Measurements from ENCODE around the gene EGFL7.

Gene EGFL7

DNA sequence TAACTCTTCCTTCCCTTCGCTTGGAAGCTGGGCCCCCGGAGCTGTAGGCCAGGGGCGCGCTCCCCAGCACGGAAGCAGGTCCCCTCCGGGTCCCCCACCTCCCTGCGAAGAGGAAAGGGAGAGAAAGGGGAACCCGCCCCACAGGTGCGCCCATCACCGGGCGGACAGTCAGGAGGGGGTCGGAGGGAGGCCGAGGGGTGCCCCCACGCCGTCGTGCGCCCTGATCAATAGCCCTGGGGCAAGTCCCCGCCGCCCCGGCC lies 23.7 kb downstream of the EGFL7 start:
- Histone ChIP-seq H3K4me3 (ENCODE audit: low read depth, low read length) (peak overlapping the region; percentile 77), H3K36me3 (ENCODE audit: control insufficient read depth, insufficient read depth, low read length) (no peaks in the 10 kb centered on the region), H3K27me3 (ENCODE audit: control insufficient read depth, insufficient read depth, low read length) (no peaks in the 10 kb centered on the region; the same call in 1 of the 2 replicates), H3K27ac (ENCODE audit: low read depth, low read length) (no peak overlapping the region), H3K4me1 (ENCODE audit: control insufficient read depth, insufficient read depth, low read length) (peaks cover 13% of the 10 kb centered on the region; the same call in 1 of the 2 replicates), H3K9me3 (ENCODE audit: control insufficient read depth, insufficient read depth, low read length) (no peaks in the 10 kb centered on the region), H3K9ac (ENCODE audit: low read depth, low read length) (no peak overlapping the region; the same call in 1 of the 2 replicates)

DNA sequence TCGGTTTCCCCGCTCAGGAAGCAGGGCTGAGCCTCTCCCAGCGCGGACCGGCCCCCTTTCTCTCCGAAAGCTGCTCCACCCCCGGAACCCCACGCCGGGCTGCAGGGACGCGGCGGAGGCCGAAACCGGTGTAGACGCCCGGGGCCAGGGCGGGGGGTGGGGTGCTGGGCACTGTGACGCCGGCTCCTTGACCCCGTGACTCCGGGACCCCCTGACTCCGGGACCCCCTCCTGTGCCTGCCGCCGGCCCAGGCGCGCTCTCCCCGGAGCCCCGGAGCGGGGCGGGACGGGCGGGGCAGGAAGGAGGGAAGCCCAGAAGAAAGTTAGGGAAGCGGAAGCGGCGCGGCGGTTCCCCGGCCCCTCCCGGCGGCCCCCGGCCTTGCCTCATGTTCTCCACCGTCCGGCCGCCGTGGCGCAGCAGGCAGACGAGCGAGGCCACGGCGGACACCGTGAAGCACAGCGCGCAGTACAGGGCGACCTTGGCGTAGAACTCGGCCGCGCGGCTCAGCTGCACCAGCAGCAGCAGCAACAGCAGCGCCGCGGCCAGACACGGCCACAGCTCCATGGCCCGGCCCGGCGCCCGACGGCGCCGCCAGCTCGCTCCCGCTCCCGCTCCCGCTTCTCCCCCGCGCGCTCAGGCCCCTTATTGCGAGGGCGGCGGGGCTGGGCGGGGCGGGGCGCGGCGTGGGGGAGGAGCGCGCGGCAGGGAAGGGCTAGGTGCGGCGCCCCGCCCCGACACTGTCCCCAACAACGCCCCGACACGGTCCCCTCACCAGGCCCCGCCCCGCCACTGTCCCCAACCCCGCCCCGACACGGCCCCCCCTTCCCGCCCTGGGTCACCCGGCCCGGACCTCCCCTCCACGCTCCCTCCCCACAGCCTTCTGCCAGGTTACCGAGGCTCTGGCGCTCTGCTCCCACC lies 24.3 kb downstream of the EGFL7 start, which contains the start of gene AGPAT2:
TSS of gene AGPAT2 (minus strand) at position 664 of the 918 bp plus-strand sequence. CDS start at position 564, 100 bp downstream.
- no peaks in the 10 kb centered on the region for H3K36me3 ChIP-seq (ENCODE audit: control insufficient read depth, insufficient read depth, low read length)
- H3K4me3 ChIP-seq (ENCODE audit: low read depth, low read length): peak within 1 kb of the TSS; percentile 77
- no peak within 1 kb of the TSS for H3K27ac ChIP-seq (ENCODE audit: low read depth, low read length)
- peak within 1 kb of the TSS; percentile 51; the same call in 1 of the 2 replicates for H3K9ac ChIP-seq (ENCODE audit: low read depth, low read length)
- no peaks in the 10 kb centered on the region for H3K9me3 ChIP-seq (ENCODE audit: control insufficient read depth, insufficient read depth, low read length)
- no peaks in the 10 kb centered on the region; the same call in 1 of the 2 replicates for H3K27me3 ChIP-seq (ENCODE audit: control insufficient read depth, insufficient read depth, low read length)
- peaks cover 16% of the 10 kb centered on the region; the same call in 1 of the 2 replicates for H3K4me1 ChIP-seq (ENCODE audit: control insufficient read depth, insufficient read depth, low read length)

DNA sequence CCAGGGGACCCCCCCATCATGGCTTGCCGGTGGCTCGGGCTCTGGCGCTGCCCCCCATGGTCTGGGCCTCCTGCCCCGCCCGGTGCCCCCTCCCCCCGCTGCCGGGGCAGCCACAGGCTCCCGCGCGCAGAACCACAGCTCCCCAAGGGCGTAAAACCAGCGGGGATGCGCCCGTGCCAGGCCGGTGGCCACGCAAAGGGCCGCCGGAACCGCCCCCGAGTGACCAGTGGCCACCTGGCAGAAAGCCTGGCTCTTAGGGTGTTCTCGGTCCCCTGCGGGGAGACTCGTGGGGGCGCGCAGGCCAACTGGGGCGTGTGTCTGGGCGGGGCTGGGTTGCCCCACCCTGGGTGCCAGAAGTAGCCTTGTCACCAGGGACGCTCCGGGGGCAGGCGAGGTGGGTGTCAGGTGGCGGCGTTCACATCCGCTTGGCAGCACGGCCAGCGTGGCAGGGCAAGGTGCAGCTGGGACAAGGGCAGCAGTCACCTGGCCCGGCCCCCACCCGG lies 25.1 kb downstream of the EGFL7 start:
- Histone ChIP-seq H3K4me3 (ENCODE audit: low read depth, low read length) (peak overlapping the region; percentile 47), H3K9ac (ENCODE audit: low read depth, low read length) (no peak overlapping the region), H3K27me3 (ENCODE audit: control insufficient read depth, insufficient read depth, low read length) (no peaks in the 10 kb centered on the region; the same call in 1 of the 2 replicates)

DNA sequence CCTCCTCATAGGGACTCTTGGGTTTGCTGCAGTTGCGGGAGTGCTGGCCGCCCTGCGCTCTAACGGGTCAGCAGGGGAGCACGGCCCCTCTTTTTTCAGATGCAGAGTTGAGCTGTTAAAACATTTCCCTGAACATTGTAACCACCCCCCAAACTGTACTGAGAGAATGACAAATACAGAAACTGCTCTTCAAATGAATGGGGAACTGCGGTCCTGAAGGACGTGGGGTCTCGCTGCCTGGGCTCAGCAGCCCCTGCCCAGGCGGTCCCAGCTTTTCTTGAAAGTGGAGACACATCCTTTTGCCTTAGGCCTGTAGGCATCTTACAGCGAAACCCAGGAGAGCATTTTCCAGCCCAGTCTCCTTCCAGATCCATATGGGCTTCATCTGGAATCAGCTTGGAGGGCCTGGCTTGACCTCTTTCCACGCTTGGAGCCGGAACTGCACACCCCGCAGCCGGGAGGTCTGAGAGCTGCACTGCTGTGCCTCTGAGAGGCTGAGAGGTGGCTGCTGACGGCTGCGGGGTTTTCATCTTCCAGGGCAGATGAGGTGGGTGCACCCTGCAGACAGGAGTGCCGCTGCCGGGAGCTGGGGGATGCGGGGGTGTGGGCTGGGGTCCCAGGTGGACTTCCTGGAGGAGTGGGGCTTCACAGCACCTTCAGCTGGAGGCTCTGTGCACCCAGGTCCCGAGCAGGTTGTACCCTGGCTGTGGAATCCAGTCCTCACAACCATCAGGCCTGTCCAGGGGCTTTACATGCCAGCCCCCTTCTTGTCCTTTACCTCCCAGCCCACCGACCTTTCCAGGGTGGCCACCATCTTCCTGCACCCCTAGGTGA lies 25.8 kb downstream of the EGFL7 start:
- peaks cover 11% of the 10 kb centered on the region; the same call in 1 of the 2 replicates for H3K4me1 ChIP-seq (ENCODE audit: control insufficient read depth, insufficient read depth, low read length)
- no peaks in the 10 kb centered on the region for H3K9me3 ChIP-seq (ENCODE audit: control insufficient read depth, insufficient read depth, low read length)
- H3K4me3 ChIP-seq (ENCODE audit: low read depth, low read length): no peak overlapping the region; the same call in 1 of the 2 replicates
- no peak overlapping the region for H3K27ac ChIP-seq (ENCODE audit: low read depth, low read length)
- H3K9ac ChIP-seq (ENCODE audit: low read depth, low read length): no peak overlapping the region
- no peaks in the 10 kb centered on the region for H3K36me3 ChIP-seq (ENCODE audit: control insufficient read depth, insufficient read depth, low read length)
- H3K27me3 ChIP-seq (ENCODE audit: control insufficient read depth, insufficient read depth, low read length): no peaks in the 10 kb centered on the region; the same call in 1 of the 2 replicates

More for the DNA sequence above, 25.1 kb downstream of the EGFL7 start:
- Histone ChIP-seq H3K4me1 (ENCODE audit: control insufficient read depth, insufficient read depth, low read length) (peaks cover 11% of the 10 kb centered on the region; the same call in 1 of the 2 replicates), H3K36me3 (ENCODE audit: control insufficient read depth, insufficient read depth, low read length) (no peaks in the 10 kb centered on the region), H3K27ac (ENCODE audit: low read depth, low read length) (no peak overlapping the region), H3K9me3 (ENCODE audit: control insufficient read depth, insufficient read depth, low read length) (no peaks in the 10 kb centered on the region)

DNA sequence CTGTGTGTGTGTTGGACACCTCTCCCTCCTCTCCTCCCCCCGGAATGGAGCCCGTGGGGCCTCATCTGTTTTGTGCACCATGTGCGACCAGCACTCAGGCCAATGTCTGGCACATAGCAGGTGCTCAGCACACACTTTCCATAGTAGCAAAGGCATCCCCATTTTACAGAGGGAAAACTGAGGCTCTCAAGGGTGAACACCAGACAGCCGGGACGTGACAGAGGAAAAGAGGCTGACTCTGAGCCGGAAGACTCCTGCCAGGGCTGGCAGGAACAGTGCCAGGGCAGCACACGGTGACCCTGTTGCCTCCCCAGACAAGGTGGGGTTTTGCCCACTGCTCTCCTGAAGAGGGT lies 26.4 kb downstream of the EGFL7 start:
- Histone ChIP-seq H3K9me3 (ENCODE audit: control insufficient read depth, insufficient read depth, low read length) (no peaks in the 10 kb centered on the region), H3K9ac (ENCODE audit: low read depth, low read length) (no peak overlapping the region), H3K36me3 (ENCODE audit: control insufficient read depth, insufficient read depth, low read length) (no peaks in the 10 kb centered on the region), H3K4me1 (ENCODE audit: control insufficient read depth, insufficient read depth, low read length) (peaks cover 11% of the 10 kb centered on the region; the same call in 1 of the 2 replicates), H3K27ac (ENCODE audit: low read depth, low read length) (no peak overlapping the region), H3K27me3 (ENCODE audit: control insufficient read depth, insufficient read depth, low read length) (no peaks in the 10 kb centered on the region; the same call in 1 of the 2 replicates), H3K4me3 (ENCODE audit: low read depth, low read length) (no peak overlapping the region)

DNA sequence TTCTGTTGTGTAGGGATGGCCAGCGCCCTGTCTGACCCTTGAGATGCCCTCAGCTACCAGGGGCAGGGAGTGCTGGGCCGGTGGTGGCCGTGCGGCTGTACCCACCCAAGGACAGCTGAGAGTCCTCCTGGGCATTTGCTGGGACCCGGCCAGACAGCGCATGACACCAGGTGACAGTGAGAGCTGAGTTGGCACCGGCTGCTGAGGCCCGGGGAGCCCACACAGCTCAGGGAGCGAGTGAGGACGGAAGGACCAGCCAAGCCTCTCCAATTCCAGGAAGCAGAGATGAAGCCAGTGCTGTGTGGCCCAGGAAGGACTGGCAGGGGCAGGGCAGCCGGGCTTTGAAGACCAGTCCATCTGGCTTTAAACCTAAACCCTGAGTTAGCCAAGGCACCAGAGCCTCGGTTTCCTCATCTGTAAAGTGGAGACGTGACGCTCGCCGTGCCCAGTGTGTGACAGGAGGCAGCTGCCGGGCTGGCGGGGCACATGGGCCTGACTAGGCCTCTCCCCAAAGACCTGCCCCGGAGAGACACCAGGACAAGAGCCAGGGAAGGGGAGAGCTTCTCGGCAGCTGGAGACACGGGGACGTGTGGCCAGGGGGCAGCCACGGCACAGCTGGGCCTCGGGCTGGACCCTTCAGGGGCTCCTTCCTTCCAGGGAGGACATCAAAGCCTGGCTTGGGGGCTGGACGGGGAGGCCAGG lies 27.5 kb downstream of the EGFL7 start:
- Histone ChIP-seq H3K4me1 (ENCODE audit: control insufficient read depth, insufficient read depth, low read length) (peaks cover 11% of the 10 kb centered on the region; the same call in 1 of the 2 replicates), H3K27ac (ENCODE audit: low read depth, low read length) (no peak overlapping the region), H3K36me3 (ENCODE audit: control insufficient read depth, insufficient read depth, low read length) (no peaks in the 10 kb centered on the region), H3K9me3 (ENCODE audit: control insufficient read depth, insufficient read depth, low read length) (no peaks in the 10 kb centered on the region), H3K27me3 (ENCODE audit: control insufficient read depth, insufficient read depth, low read length) (no peaks in the 10 kb centered on the region; the same call in 1 of the 2 replicates), H3K4me3 (ENCODE audit: low read depth, low read length) (no peak overlapping the region), H3K9ac (ENCODE audit: low read depth, low read length) (no peak overlapping the region)

DNA sequence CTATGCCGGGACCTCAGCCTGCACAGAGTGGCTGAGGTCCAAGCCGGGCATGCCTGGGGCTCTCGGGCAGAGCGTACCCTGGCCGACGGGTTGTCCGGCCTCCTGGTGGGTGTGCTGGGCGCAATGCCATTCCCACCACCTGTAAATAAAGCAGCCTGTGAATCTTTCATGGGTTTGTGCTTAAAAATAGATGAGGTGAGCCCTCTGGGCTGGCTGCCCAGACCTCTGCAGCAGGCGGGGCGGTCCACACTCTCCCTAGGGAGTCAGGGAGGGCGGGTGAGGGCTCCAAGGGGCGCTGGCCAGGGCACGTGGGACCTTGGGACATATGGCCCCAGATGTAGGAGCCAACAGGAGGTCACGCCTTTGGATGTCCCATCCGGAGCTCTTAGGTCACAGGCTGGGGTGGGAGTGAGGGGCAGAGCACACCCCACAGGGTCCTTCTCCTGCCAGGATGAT lies 28.1 kb downstream of the EGFL7 start:
- Histone ChIP-seq H3K4me1 (ENCODE audit: control insufficient read depth, insufficient read depth, low read length) (peaks cover 9% of the 10 kb centered on the region; the same call in 1 of the 2 replicates), H3K27me3 (ENCODE audit: control insufficient read depth, insufficient read depth, low read length) (no peaks in the 10 kb centered on the region; the same call in 1 of the 2 replicates), H3K9ac (ENCODE audit: low read depth, low read length) (no peak overlapping the region), H3K4me3 (ENCODE audit: low read depth, low read length) (no peak overlapping the region), H3K36me3 (ENCODE audit: control insufficient read depth, insufficient read depth, low read length) (no peaks in the 10 kb centered on the region), H3K27ac (ENCODE audit: low read depth, low read length) (no peak overlapping the region), H3K9me3 (ENCODE audit: control insufficient read depth, insufficient read depth, low read length) (no peaks in the 10 kb centered on the region)

DNA sequence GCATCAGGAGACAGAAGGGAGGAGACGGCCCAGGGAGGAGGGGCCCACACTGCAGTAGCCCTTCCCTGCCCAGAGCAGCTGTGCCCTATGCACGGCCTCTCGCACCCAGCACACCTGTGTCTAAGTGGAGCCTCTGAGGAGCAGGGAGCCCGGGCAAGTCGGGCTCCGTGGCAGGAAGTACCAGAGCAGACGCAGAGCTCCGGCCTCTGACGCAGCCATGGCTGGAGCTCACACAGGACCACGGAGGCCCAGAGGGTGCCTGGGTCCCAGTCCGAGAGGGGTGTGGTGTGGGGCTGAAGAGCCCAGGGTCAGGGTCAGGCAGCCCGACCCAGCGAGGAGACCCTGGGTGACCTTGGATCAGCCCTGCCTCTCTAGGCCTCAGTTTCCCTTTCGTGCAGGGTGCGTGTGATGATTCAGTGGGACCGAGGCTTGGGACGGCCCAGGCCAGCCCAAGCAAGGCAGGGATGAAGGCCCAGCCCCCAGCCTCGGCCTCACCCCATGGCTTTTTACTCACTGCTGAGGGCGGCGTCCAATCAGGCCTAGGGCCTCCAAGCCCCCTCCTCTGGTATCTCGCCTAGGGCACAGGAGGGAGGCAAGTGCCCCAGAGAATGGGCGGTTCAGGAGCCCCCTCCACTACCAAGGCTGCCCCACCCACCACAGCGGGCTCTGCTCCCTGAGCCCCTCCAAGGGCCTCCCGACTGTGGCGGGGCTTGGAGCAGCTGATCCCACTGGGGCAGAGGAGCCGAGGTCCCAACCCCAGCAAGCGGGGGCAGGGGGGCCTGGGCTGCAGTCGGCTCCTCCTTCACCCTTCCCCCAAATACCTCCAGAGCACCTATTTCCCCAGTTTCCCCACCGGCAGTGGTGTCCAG lies 28.8 kb downstream of the EGFL7 start:
- no peaks in the 10 kb centered on the region; the same call in 1 of the 2 replicates for H3K27me3 ChIP-seq (ENCODE audit: control insufficient read depth, insufficient read depth, low read length)
- H3K36me3 ChIP-seq (ENCODE audit: control insufficient read depth, insufficient read depth, low read length): no peaks in the 10 kb centered on the region
- H3K9me3 ChIP-seq (ENCODE audit: control insufficient read depth, insufficient read depth, low read length): no peaks in the 10 kb centered on the region
- no peak overlapping the region for H3K4me3 ChIP-seq (ENCODE audit: low read depth, low read length)
- no peak overlapping the region for H3K27ac ChIP-seq (ENCODE audit: low read depth, low read length)
- peaks cover 4% of the 10 kb centered on the region; the same call in 1 of the 2 replicates for H3K4me1 ChIP-seq (ENCODE audit: control insufficient read depth, insufficient read depth, low read length)
- no peak overlapping the region for H3K9ac ChIP-seq (ENCODE audit: low read depth, low read length)

DNA sequence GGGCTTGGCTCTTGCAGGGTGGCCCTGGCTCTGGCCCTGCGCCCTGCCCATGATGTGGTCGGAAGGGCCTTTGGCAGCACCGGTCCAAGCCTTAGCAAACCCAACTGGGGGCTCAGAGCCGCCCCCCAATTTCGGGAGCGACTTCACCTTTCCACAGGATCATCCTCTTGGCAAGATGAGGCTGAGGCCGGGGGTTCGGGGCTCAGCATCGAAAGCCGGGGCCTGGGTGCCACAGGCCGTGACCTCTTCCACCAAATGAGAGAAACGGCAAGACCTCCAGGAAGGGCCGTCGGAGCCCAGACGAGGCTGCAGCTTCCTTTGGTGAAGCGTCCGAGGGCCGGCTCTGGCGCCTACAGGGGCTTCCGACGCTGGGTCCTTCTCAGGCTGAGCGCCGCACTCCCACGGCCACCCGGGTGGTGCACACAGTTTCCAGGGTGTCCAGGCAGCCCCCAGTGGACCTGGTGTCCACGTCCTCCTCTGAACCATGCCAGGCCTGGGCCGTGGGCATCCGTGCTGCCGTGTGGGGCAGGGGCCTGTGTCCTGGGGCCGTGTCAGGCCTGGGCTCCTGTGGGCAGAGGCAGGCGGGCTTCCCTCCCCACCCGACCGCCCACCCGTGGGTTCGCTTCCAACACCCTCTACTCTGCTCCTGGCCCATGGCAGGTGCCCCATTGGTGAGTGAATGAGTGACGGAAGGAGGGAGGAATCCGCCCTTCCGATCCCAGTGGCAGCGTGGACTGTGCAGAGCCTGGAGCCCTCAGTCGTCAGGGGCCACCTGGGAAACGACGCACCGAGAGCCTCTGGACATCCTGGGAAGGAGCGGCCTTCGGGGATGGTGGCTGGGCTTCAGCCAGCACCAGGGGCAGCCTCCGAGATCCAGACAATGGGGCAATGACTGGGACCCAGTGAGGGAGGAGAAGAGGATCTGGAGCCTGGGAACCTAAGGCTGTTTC lies 29.7 kb downstream of the EGFL7 start:
- H3K27ac ChIP-seq (ENCODE audit: low read depth, low read length): no peak overlapping the region
- no peaks in the 10 kb centered on the region for H3K36me3 ChIP-seq (ENCODE audit: control insufficient read depth, insufficient read depth, low read length)
- H3K9me3 ChIP-seq (ENCODE audit: control insufficient read depth, insufficient read depth, low read length): no peaks in the 10 kb centered on the region
- peaks cover 4% of the 10 kb centered on the region; the same call in 1 of the 2 replicates for H3K4me1 ChIP-seq (ENCODE audit: control insufficient read depth, insufficient read depth, low read length)
- no peaks in the 10 kb centered on the region; the same call in 1 of the 2 replicates for H3K27me3 ChIP-seq (ENCODE audit: control insufficient read depth, insufficient read depth, low read length)
- no peak overlapping the region for H3K9ac ChIP-seq (ENCODE audit: low read depth, low read length)
- no peak overlapping the region for H3K4me3 ChIP-seq (ENCODE audit: low read depth, low read length)

All from HUES48 (cell line).